MM.1S (cell line): ENCODE data around the gene PTPRC.

ENCODE experiments used
- DNase-seq: peaks from one replicate; pipeline ENCODE4 v3.0.0-alpha.2; 2015
- H2AFZ ChIP-seq: fragments of 300-600 bp; sonication (generic); 2 replicates; pipeline ENCODE4 v1.6.0; 2016; ENCODE audit warnings: antibody characterized with exemption, low read length
- H3F3A ChIP-seq: fragments of 300-600 bp; sonication (generic); 2 replicates; pipeline ENCODE4 v1.6.1; 2016; ENCODE audit warnings: mild to moderate bottlenecking, antibody characterized with exemption, low read length, moderate library complexity, mixed read lengths; ENCODE audit not compliant: insufficient read depth
- H3K27ac ChIP-seq: fragments of 300-600 bp; sonication (generic); 2 replicates; pipeline ENCODE4 v1.5.1; 2016; ENCODE audit warnings: mild to moderate bottlenecking, low read length
- H3K27me3 ChIP-seq: fragments of 300-600 bp; sonication (generic); replicated peaks from 2 replicates; pipeline ENCODE4 v1.6.0; 2016; ENCODE audit warnings: low read length; ENCODE audit not compliant: insufficient read depth
- H3K36me3 ChIP-seq: fragments of 300-600 bp; sonication (generic); replicated peaks from 2 replicates; pipeline ENCODE4 v1.6.1; 2016; ENCODE audit warnings: mild to moderate bottlenecking, low read length, mixed read lengths; ENCODE audit not compliant: insufficient read depth
- H3K4me1 ChIP-seq: fragments of 300-600 bp; sonication (generic); 2 replicates; pipeline ENCODE4 v1.6.1; 2016; ENCODE audit warnings: low read length, mixed read lengths
- H3K4me2 ChIP-seq: fragments of 300-600 bp; sonication (generic); 2 replicates; pipeline ENCODE4 v1.6.0; 2016; ENCODE audit warnings: low read depth, low read length
- H3K4me3 ChIP-seq: fragments of 300-600 bp; sonication (generic); 2 replicates; pipeline ENCODE4 v1.5.1; 2016; ENCODE audit warnings: low read length, mixed read lengths
- H3K79me2 ChIP-seq: fragments of 300-600 bp; sonication (generic); 2 replicates; pipeline ENCODE4 v1.6.1; 2016; ENCODE audit warnings: mixed run types, low read length, mixed read lengths
- H3K9ac ChIP-seq: fragments of 300-600 bp; sonication (generic); 2 replicates; pipeline ENCODE4 v1.6.1; 2016; ENCODE audit warnings: low read length, mixed read lengths
- H3K9me2 ChIP-seq: fragments of 300-600 bp; sonication (generic); replicated peaks from 2 replicates; pipeline ENCODE4 v1.6.1; 2016; ENCODE audit warnings: mild to moderate bottlenecking, low read length, mixed read lengths; ENCODE audit not compliant: insufficient read depth
- H3K9me3 ChIP-seq: fragments of 300-600 bp; sonication (generic); replicated peaks from 2 replicates; pipeline ENCODE4 v1.6.1; 2016; ENCODE audit warnings: mild to moderate bottlenecking, low read length, mixed read lengths; ENCODE audit not compliant: insufficient read depth
- H4K20me1 ChIP-seq: fragments of 300-600 bp; sonication (generic); 2 replicates; pipeline ENCODE4 v1.6.1; 2016; ENCODE audit warnings: mild to moderate bottlenecking, low read length, moderate library complexity, mixed read lengths; ENCODE audit not compliant: insufficient read depth
- CTCF ChIP-seq: fragments of 300-600 bp; sonication (generic); IDR thresholded peaks from 2 replicates; pipeline ENCODE4 v1.5.1; 2016; ENCODE audit warnings: antibody characterized with exemption, low read length, mixed read lengths
- EZH2 ChIP-seq: fragments of 300-600 bp; sonication (generic); optimal IDR thresholded peaks from 2 replicates; pipeline ENCODE3; 2017; ENCODE audit warnings: low read depth, mild to moderate bottlenecking, antibody characterized with exemption, low read length, mixed read lengths
- EZH2phosphoT487 ChIP-seq: fragments of 300-600 bp; sonication (generic); IDR thresholded peaks from 2 replicates; pipeline ENCODE4 v1.6.1; 2018; ENCODE audit warnings: antibody characterized with exemption, low read length

PTPRC gene

DNA sequence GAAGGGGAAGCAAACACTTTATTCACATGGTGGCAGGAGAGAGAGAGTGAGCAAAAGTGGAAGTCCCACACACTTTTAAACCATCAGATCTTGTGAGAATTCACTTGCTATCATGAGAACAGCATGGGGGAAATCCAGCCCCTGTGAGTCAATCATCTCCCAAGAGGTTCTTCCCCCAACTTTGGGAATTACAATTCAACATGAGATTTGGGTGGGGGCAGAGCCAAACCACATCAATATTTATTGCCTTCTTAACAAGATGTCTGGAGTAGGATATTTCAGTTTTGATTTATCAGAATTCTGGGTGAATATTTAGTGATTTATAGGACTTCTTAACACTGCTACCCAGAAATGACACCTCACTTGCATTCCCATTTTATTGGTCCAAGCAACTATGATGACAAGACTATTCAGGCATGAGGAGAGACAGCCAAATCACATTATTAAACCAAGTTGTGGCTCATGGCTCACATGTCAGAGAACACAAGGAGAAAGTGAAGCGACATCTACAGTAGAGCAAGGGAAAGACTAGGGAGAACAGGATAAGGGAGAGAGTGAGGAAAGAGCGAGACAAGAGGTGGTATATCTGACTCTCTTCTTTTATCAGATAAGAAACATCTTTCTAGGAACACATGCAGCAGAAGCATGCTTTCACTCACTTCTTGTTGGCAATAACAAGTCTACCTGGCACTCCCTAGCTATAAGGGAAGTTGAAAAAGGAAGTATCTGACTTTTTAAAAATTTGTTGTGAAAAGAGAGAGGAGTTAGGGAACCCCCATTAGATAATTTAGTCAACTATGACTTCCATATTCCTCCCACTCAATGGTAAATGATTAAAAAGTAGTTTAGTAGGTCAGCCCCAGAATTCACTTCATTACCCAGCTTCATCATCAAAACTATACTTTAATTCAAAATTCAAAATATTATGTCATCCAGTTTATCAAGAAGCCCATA lies 36.6 kb upstream of the PTPRC start:
- H3K79me2 ChIP-seq, result no peaks in the 10 kb centered on the region
- no peak overlapping the region for H3K27ac ChIP-seq
- no peaks in the 10 kb centered on the region for H3K9me2 ChIP-seq
- no peaks in the 10 kb centered on the region for H3K9me3 ChIP-seq
- peaks cover 8% of the 10 kb centered on the region for H3K4me1 ChIP-seq
- H3K9ac ChIP-seq, result no peak overlapping the region
- TF ChIP-seq EZH2phosphoT487 (no peak), EZH2 (no peak), CTCF (no peak)
- H3K27me3 ChIP-seq, result no peaks in the 10 kb centered on the region
- H4K20me1 ChIP-seq, result no peaks in the 10 kb centered on the region
- H3K4me2 ChIP-seq, result no peak overlapping the region
- H3F3A ChIP-seq, result no peaks in the 10 kb centered on the region
- no peak overlapping the region for H2AFZ ChIP-seq
- H3K4me3 ChIP-seq, result no peak overlapping the region
- DNase-seq, result no peak
- H3K36me3 ChIP-seq, result no peaks in the 10 kb centered on the region

GRCh38 chr1:198604975-198605374 lies 33.9 kb upstream of the PTPRC start:
- Histone ChIP-seq H3K4me1 (0 out of 2 replicates have a peak, but pooled peaks cover 4% of the 10 kb centered on the region), H3K9me3 (no peaks in the 10 kb centered on the region), H3K27ac (no peak overlapping the region), H2AFZ (no peak overlapping the region), H3K4me3 (no peak overlapping the region), H3K9ac (no peak overlapping the region), H3K27me3 (no peaks in the 10 kb centered on the region), H4K20me1 (no peaks in the 10 kb centered on the region), H3K9me2 (no peaks in the 10 kb centered on the region), H3F3A (no peaks in the 10 kb centered on the region), H3K4me2 (no peak overlapping the region), H3K36me3 (no peaks in the 10 kb centered on the region), H3K79me2 (no peaks in the 10 kb centered on the region)
- no peak for DNase-seq
- TF ChIP-seq EZH2 (no peak), CTCF (no peak), EZH2phosphoT487 (no peak)

DNA sequence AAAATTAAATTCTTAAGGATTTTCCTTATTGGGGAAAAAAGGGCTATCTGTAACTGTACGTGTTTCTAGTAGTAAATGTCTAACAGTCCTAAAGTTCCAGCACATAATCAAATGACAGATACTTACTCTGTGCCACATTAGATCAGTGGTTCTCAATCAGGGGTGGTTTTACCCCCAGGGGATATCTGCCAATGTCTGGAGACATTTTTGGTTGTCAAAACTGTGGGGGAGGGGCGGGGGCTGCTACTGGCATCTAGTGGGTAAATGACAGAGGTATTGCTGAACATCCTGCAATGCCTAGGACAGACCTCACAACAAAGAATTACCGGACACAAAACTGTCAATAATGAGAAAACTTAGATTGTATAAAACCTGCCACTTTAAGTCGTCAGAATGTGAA lies 33.4 kb upstream of the PTPRC start:
- no peak overlapping the region for H3K9ac ChIP-seq
- peaks cover 8% of the 10 kb centered on the region for H3K4me1 ChIP-seq
- no peaks in the 10 kb centered on the region for H3F3A ChIP-seq
- no peak overlapping the region for H3K4me2 ChIP-seq
- TF ChIP-seq EZH2, result no peak
- no peak for TF ChIP-seq EZH2phosphoT487
- TF ChIP-seq CTCF, result no peak
- no peak for DNase-seq
- H4K20me1 ChIP-seq, result no peaks in the 10 kb centered on the region
- H3K27me3 ChIP-seq, result no peaks in the 10 kb centered on the region
- H3K27ac ChIP-seq, result no peak overlapping the region
- no peak overlapping the region for H2AFZ ChIP-seq
- H3K9me3 ChIP-seq, result no peaks in the 10 kb centered on the region
- no peaks in the 10 kb centered on the region for H3K36me3 ChIP-seq
- H3K4me3 ChIP-seq, result no peak overlapping the region
- H3K79me2 ChIP-seq, result no peaks in the 10 kb centered on the region
- no peaks in the 10 kb centered on the region for H3K9me2 ChIP-seq
